K562 (cell line): ENCODE data around the gene PRDM15. TPM values are rescaled to one million over a fixed set of nuclear protein-coding genes. Genes with fewer than 3 reads are reported as not detected.
A peak's percentile ranks its signal among the peaks of the same experiment; 100 is the strongest.

Experiments
- ATAC-seq: fragments of 200-7000 bp; cut with Tn5 transposase; 3 replicates; pipeline ENCODE4 v1.9.1; 2020; ENCODE audit warnings: moderate library complexity
- BruUV-seq: library from RNA; stranded (reverse); fragments of 400-500 nt; replicated peaks from 2 replicates; lab custom pipeline; 2021; lab: Mats Ljungman, UMichigan
- CTCF ChIA-PET: fragments of 300-600 bp; formaldehyde crosslinking; extraction: SDS; loops from one replicate; lab custom pipeline; 2021; ENCODE audit warnings: low intra/inter-chr PET ratio; lab: Yijun Ruan, JAX
- POLR2A ChIA-PET: fragments of 300-600, 350-650 bp; sonication (Branson Sonifier 250); formaldehyde crosslinking; extraction: SDS; loops from one replicate; lab custom pipeline; 2021; ENCODE audit warnings: antibody characterized with exemption, inconsistent platforms; lab: Yijun Ruan, JAX
- DNase-seq, 4 experiments: peaks; one replicate each; pipeline versions ENCODE4 v3.0.0 to v3.0.0-alpha.2; 2011 to 2018; ENCODE audit warnings: low spot score in 3 of 4, mixed read lengths in 3 of 4; ENCODE audit errors: extremely low read depth in 1 of 4
- FAIRE-seq: peaks from 2 replicates; lab custom pipeline; 2011; peaks lifted over from hg19 to GRCh38; lab: Jason Lieb, UNC
- H2AFZ ChIP-seq: 2 replicates; pipeline ENCODE4 v1.6.0; 2011; ENCODE audit warnings: low read depth, low read length, control low read depth, inconsistent platforms
- H3K27ac ChIP-seq: fragments of 200-600 bp; 3 replicates; pipeline ENCODE4 v1.8.0; 2011; ENCODE audit warnings: low read depth, mild to moderate bottlenecking, control low read depth, inconsistent platforms, low read length, moderate library complexity, mixed read lengths; ENCODE audit errors: extremely low read depth
- H3K27me3 ChIP-seq, 2 experiments: fragments of 300-600 bp in 1 of 2; 2 replicates in 1 of 2; 3 replicates in 1 of 2; pipeline versions ENCODE4 v1.6.0 to v1.8.0; 2011; ENCODE audit warnings: inconsistent platforms in 2 of 2, low read length in 2 of 2, mild to moderate bottlenecking in 1 of 2, mixed read lengths in 1 of 2, moderate library complexity in 1 of 2; ENCODE audit not compliant: control insufficient read depth in 2 of 2, insufficient read depth in 2 of 2
- H3K36me3 ChIP-seq: fragments of 300-600 bp; 3 replicates; pipeline ENCODE4 v1.8.0; 2011; ENCODE audit warnings: mild to moderate bottlenecking, low read length, inconsistent platforms; ENCODE audit not compliant: control insufficient read depth, insufficient read depth
- H3K4me1 ChIP-seq, 2 experiments: fragments of 200-600 bp in 1 of 2; replicated peaks in 1 of 2; 2 replicates in 1 of 2; 3 replicates in 1 of 2; pipeline versions ENCODE4 v1.5.1 to v1.8.0; 2011; ENCODE audit warnings: inconsistent platforms in 2 of 2, low read length in 2 of 2, mild to moderate bottlenecking in 1 of 2, mixed read lengths in 1 of 2, moderate library complexity in 1 of 2; ENCODE audit not compliant: control insufficient read depth in 2 of 2, insufficient read depth in 2 of 2
- H3K4me2 ChIP-seq: 2 replicates; pipeline ENCODE4 v1.6.1; 2011; ENCODE audit warnings: low read length, control low read depth, inconsistent platforms, mixed read lengths; ENCODE audit not compliant: insufficient read depth
- H3K4me3 ChIP-seq: fragments of 200-600 bp; sonication (generic), shearing (Covaris generic); 2 replicates; pipeline ENCODE4 v1.5.1; 2016; ENCODE audit warnings: control low read depth, inconsistent platforms
- H3K79me2 ChIP-seq: fragments of 200-600 bp; 3 replicates; pipeline ENCODE4 v1.8.0; 2011; ENCODE audit warnings: low read length, inconsistent platforms; ENCODE audit not compliant: control insufficient read depth, insufficient read depth
- H3K9ac ChIP-seq, 2 experiments: 2 replicates each; pipeline versions ENCODE4 v1.6.0 to v1.6.1; 2011; ENCODE audit warnings: low read depth in 2 of 2, low read length in 2 of 2, control low read depth in 1 of 2, inconsistent platforms in 1 of 2, mild to moderate bottlenecking in 1 of 2, mixed read lengths in 1 of 2; ENCODE audit not compliant: insufficient read depth in 1 of 2
- H3K9me1 ChIP-seq: one replicate; pipeline ENCODE4 v1.6.0; 2011; ENCODE audit warnings: inconsistent platforms, mild to moderate bottlenecking, low read length, moderate library complexity; ENCODE audit not compliant: control insufficient read depth, insufficient read depth
- H3K9me3 ChIP-seq: replicated peaks from 2 replicates; pipeline ENCODE4 v1.5.1; 2011; ENCODE audit warnings: low read depth, low read length, inconsistent platforms; ENCODE audit not compliant: control insufficient read depth, insufficient read depth
- H4K20me1 ChIP-seq: replicated peaks from 2 replicates; pipeline ENCODE4 v1.6.1; 2011; ENCODE audit warnings: low read length, inconsistent platforms, mixed read lengths; ENCODE audit not compliant: control insufficient read depth, insufficient read depth
- BCOR ChIP-seq: fragments of 450-650 bp; IDR thresholded peaks from 2 replicates; pipeline ENCODE4 v1.6.1; 2016
- RBFOX2 ChIP-seq: fragments of 200-400 bp; formaldehyde crosslinking; IDR thresholded peaks from 2 replicates; pipeline ENCODE4 v1.6.1; 2017; ENCODE audit warnings: low read depth, mild to moderate bottlenecking, low read length, moderate library complexity
- TCF3 ChIP-seq: sonication (generic); formaldehyde crosslinking; IDR thresholded peaks from 2 replicates; pipeline ENCODE4 v1.4.0; 2020; ENCODE audit warnings: mild to moderate bottlenecking, missing genetic modification reagents
- WGBS: fragments of 100-300 bp; shearing (Covaris generic); methylation state at CpG from one replicate; pipeline ENCODE4 v1.1.6; 2016; ENCODE audit warnings: low coverage, mixed read lengths; ENCODE audit not compliant: insufficient coverage; ENCODE audit errors: missing lambda C conversion rate; 5-methylcytosine and 5-hydroxymethylcytosine counted together
- in situ Hi-C: fragments of 300-500 bp; cut with MboI; formaldehyde crosslinking; loops from 4 replicates; pipeline ENCODE4 v1.15.0; 2018; ENCODE audit warnings: inconsistent platforms, mixed read lengths
- intact Hi-C: fragments of 100-400 bp; cut with micrococcal nuclease; formaldehyde crosslinking; loops from 2 replicates; pipeline ENCODE4 v1.14.2; 2022
- polyA plus RNA-seq, 8 experiments: library from polyadenylated mRNA; depleted of rRNA in 4 of 8; stranded (reverse) in 5 of 8; unstranded in 3 of 8; fragments of >200 nt; fragmentation: Nextera tagmentation in 2 of 8; fragmentation: Illumina TruSeq in 1 of 8; extraction: Ambion mirVana in 2 of 8; extraction: Trizol in 1 of 8; gene quantifications; 2 replicates each; pipeline versions ENCODE4 v1.2.1 to v1.2.3, GENCODE V29; 2011 to 2014; ENCODE audit warnings: inconsistent platforms in 1 of 8, missing spikeins in 1 of 8
- total RNA-seq, 7 experiments: library from RNA; depleted of rRNA in 6 of 7; stranded (reverse); fragments of >200 nt in 6 of 7; fragmentation: Illumina TruSeq in 2 of 7; extraction: Trizol in 2 of 7; gene quantifications; 2 replicates each; pipeline versions ENCODE4 v1.2.1 to v1.2.3, GENCODE V29; 2011 to 2021; ENCODE audit warnings: low replicate concordance in 1 of 7
- TF ChIP-seq, protein P1 (sequence below): fragments of 450-650 bp; IDR thresholded peaks from 2 replicates; pipeline ENCODE4 v1.6.1; 2016; ENCODE audit warnings: antibody characterized with exemption

Gene PRDM15
- total and polyA plus RNA-seq, 9 of the 15 experiments (the other 6 are each of a cell fraction or from before 2014, with no cell fraction given), result 0.93 to 9.2 (median 6.2) TPM

DNA sequence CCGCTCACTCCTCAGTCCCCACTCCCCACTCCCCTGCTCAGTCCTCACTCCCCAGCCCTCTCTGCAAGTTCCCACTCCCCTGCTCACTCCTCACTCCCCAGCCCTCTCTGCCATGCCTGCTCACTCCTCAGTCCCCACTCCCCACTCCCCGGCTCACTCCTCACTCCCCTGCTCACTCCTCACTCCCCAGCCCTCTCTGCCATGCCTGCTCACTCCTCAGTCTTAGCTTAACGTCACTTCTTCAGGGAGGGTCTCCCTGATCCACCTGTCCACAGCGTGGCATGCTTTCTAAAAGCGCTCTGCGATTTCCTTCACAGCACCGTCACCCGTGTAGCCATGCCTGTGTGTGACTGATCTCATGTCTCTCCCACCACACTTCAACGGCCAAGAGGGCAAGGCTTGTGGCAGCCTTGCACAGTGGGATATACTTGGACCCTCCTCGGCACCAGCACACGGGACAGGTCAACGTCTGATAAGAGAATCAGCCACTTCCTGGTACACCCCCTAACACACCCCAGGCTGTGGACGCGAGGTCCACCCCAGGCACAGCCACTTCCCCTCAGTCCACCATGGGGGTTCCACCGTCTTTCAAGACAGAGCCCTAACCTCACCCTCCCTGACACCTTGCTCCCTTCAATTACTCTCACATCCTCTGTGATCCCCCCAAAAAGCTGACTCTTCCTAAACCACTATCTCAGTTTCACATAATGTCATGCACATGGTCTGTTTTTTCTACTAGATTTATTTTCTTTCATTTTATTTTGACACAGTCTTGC is 14.0 kb downstream of the PRDM15 start (continued):
- 0 out of 2 replicates have a peak, but pooled peaks have one; percentile 29 for TF ChIP-seq RBFOX2
- TF ChIP-seq, protein P1, sequence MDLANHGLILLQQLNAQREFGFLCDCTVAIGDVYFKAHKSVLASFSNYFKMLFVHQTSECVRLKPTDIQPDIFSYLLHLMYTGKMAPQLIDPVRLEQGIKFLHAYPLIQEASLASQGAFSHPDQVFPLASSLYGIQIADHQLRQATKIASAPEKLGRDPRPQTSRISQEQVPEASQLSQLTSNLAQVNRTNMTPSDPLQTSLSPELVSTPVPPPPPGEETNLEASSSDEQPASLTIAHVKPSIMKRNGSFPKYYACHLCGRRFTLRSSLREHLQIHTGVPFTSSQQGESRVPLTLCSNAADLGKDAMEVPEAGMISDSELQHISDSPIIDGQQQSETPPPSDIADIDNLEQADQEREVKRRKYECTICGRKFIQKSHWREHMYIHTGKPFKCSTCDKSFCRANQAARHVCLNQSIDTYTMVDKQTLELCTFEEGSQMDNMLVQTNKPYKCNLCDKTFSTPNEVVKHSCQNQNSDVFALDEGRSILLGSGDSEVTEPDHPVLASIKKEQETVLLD, result no peak

DNA sequence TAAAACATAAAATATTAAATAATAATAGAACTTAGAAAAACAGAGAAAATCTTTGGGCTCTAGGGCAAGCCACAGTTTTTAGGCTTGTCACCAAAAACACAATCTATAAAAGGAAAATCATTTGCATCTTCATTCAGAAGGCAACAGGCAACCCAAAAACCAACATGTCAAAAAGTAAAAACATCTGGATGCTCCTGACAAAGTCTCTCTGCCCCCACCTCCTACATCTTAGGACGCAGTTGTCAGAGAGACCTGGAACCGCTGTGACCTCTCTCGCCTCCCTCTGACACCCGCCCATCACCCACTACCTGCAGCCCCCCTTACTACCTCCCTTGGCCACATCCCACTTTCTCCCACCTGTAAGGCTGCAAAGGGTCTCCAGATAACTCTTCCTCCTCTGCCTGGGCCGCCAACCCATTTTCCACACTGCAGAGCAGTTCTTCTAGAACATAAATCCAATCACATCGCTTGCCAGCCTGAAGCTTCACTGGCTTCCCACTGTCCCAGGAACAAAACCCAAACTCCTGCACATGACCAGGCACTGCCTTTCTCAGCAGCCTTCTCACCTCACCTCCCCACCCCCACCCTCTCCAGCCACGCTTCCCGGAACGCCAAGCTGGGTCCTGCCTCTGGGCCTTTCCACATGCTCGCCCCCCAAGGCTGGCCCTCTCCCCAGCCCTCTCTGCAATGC is 14.7 kb downstream of the PRDM15 start:
- Histone ChIP-seq H3K4me1 (peaks cover 18 to 24% of the 10 kb centered on the region in 2 experiments; a peak in 4 of 5 replicates), H3K9ac (peak overlapping the region in 1 of 2 experiments; percentile 88; a peak in 2 of 4 replicates), H3K9me1 (no peaks in the 10 kb centered on the region), H3K9me3 (no peaks in the 10 kb centered on the region), H2AFZ (no peak overlapping the region), H4K20me1 (no peaks in the 10 kb centered on the region), H3K27me3 (no peaks in the 10 kb centered on the region), H3K79me2 (peaks cover 11% of the 10 kb centered on the region; the same call in 2 of the 3 replicates), H3K27ac (no peak overlapping the region), H3K4me3 (no peak overlapping the region), H3K4me2 (no peak overlapping the region; the same call in 1 of the 2 replicates), H3K36me3 (peaks cover 4% of the 10 kb centered on the region; the same call in 1 of the 3 replicates)
- FAIRE-seq, result no peak
- TF ChIP-seq BCOR (peak; percentile 44; the same call in 1 of the 2 replicates), TCF3 (no peak)
- in situ Hi-C loops, result no loop called here
- WGBS, result 84% methylated on average over 6 of the region's 10 CpGs
- intact Hi-C loops, result no loop called here
- no TSS peak for BruUV-seq
- POLR2A ChIA-PET, result interaction anchor here (1.2 to 1.9 kb wide), 2 partner anchors 11 to 13 kb away, joined by 3 to 7 read pairs; no protein-coding TSS in a partner anchor
- no peak for DNase-seq
- no peak for ATAC-seq
- CTCF ChIA-PET, result no interaction called here
